ENCODE measurements around the gene PHACTR2.

PHACTR2 gene

GRCh38 chr6:143804835-143805239, 127.1 kb downstream of the PHACTR2 start:
- no peak overlapping the region for H3K27ac ChIP-seq
- TF ChIP-seq ZFX (IDR thresholded peaks at IDR 0.05; ENCODE audit: borderline replicate concordance): no peak
- TF ChIP-seq, protein P1, sequence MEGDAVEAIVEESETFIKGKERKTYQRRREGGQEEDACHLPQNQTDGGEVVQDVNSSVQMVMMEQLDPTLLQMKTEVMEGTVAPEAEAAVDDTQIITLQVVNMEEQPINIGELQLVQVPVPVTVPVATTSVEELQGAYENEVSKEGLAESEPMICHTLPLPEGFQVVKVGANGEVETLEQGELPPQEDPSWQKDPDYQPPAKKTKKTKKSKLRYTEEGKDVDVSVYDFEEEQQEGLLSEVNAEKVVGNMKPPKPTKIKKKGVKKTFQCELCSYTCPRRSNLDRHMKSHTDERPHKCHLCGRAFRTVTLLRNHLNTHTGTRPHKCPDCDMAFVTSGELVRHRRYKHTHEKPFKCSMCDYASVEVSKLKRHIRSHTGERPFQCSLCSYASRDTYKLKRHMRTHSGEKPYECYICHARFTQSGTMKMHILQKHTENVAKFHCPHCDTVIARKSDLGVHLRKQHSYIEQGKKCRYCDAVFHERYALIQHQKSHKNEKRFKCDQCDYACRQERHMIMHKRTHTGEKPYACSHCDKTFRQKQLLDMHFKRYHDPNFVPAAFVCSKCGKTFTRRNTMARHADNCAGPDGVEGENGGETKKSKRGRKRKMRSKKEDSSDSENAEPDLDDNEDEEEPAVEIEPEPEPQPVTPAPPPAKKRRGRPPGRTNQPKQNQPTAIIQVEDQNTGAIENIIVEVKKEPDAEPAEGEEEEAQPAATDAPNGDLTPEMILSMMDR (IDR thresholded peaks at IDR 0.05): no peak

DNA sequence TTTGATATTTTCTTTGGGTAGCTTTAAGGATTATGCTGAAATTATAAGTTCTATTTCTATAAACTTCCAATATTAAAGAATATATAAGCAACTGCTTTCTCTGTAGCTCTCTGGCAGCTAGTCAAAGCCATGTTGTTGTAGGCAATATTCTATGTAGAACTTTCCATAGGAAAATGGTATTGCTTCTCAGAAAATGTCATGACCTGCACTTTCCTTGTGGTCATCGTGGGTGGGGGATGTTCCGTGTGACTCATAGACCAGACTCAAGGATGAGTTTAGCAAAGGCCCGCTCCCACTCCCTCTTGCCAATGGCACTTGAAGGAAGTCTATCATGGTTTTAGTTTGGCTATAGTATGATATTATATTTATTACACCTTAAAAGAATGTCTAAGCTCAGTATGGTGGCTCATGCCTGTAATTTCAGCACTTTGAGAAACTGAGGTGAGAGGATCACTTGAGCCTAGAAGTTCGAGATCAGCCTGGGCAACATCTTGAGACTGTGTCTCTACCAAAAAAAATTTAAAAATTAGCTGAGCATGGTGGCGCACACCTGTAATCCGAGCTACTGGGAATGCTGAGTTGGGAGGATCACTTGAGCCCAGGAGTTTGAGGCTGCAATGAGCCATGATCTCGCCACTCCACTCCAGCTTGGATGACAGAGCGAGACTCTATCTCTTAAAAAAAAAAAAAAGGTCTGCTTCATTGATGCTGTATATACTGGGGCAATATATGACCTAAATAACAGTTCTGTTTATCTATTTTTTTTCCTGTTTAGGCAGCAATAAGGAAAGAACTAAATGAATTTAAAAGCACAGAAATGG, 128.7 kb downstream of the PHACTR2 start:
- no peak overlapping the region for H3K27ac ChIP-seq
- TF ChIP-seq, protein P1 (IDR thresholded peaks at IDR 0.05): no peak
- TF ChIP-seq ZFX (IDR thresholded peaks at IDR 0.05; ENCODE audit: borderline replicate concordance): no peak

DNA sequence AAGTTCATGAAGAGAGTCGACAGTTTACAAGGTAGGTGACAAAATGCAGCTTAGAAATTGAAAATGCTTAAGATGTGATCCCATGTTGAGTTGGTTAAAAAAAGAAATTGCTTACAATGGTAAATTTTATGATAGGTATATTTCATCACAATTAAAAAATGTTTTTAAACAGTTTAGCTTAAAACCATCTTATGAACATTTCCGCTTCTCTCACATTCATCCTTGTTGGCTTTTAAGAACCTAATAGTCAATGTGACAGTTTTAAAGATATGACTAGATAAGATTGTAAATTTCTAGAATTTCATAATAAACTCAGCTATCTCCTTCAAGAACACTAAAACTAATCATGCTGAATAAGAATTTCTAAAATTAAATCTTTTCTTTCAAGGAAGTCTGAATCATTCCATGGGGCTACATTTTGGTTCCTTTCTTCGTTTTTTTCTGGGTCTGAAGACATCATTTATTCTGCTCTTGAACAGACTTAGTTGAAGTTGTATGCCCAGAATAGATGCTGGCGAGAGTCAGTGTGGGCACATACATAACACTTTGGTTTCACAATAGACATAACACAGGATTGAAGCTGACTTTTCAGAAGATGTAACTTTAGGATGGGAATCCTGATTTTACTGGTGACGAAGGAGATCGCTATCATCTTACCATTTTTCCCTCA, 129.5 kb downstream of the PHACTR2 start:
- TF ChIP-seq, protein P1 (IDR thresholded peaks at IDR 0.05): no peak
- no peak for TF ChIP-seq ZFX (IDR thresholded peaks at IDR 0.05; ENCODE audit: borderline replicate concordance)
- no peak overlapping the region for H3K27ac ChIP-seq

DNA sequence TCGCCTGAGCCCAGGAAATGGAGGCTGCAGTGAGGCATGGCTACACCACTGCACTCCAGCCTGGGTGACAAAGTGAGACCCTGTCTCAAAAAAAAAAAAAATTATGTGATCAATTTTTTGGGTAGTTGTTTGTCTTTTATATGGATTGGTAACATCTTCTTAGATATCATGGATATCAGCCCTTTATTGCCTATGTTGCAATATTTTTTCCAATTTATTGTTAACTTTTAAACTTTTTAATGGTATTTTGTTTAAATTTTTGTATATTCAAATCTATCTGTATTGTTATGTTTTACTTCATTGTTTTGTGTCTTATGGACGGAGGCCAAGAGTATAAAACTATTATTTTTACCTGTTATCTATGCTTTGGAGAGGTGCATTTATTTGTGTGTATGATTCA, 133.0 kb downstream of the PHACTR2 start:
- no peak overlapping the region for H3K27ac ChIP-seq
- no peak for TF ChIP-seq ZFX (IDR thresholded peaks at IDR 0.05; ENCODE audit: borderline replicate concordance)
- TF ChIP-seq, protein P1 (IDR thresholded peaks at IDR 0.05): no peak

- H3K27ac ChIP-seq: no peak overlapping the region
- no peak for TF ChIP-seq ZFX (IDR thresholded peaks at IDR 0.05; ENCODE audit: borderline replicate concordance)
- TF ChIP-seq, protein P1 (IDR thresholded peaks at IDR 0.05): no peak
Measured at GRCh38 chr6:143811501-143812157, 133.9 kb downstream of the PHACTR2 start.

DNA sequence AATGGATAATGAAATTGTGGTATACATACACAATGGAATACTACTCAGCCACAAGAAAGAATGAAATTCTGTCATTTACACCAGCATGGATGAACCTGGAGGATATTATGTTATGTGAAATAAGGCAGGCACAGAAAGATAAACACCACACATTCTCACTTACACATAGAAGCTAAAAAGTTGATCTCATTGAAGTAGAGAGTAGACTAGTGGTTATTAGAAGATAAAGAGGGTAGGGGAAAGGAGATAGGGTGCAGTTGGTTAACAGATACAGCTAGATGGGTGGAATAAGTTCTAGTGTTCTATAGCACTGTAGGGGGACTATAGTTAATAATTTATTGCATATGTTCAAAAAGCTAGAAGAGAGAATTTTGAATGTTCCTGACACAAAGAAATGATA, 139.9 kb downstream of the PHACTR2 start:
- no peak for TF ChIP-seq ZFX (IDR thresholded peaks at IDR 0.05; ENCODE audit: borderline replicate concordance)
- TF ChIP-seq, protein P1 (IDR thresholded peaks at IDR 0.05): no peak

More for the DNA sequence above, 139.9 kb downstream of the PHACTR2 start:
- H3K27ac ChIP-seq: no peak overlapping the region

Data from 22Rv1 (cell line).